PC-9 (cell line): ENCODE data around the gene TMEM150C.

Source experiments
- CTCF ChIP-seq: fragments of 200-600 bp; sonication (generic); conservative IDR thresholded peaks from 2 replicates; pipeline ENCODE4 v1.6.1; 2017; ENCODE audit warnings: mixed run types, antibody characterized with exemption, mild to moderate bottlenecking, moderate library complexity
- EZH2 ChIP-seq: fragments of 200-600 bp; sonication (generic); IDR thresholded peaks from 2 replicates; pipeline ENCODE4 v1.8.0; 2017; ENCODE audit warnings: antibody characterized with exemption, low read depth

- TF ChIP-seq CTCF (no peak), EZH2 (no peak)
Measured at GRCh38 chr4:82436130-82436529, 125.7 kb downstream of the TMEM150C start.
